Naive thymus-derived CD4-positive, alpha-beta T cell (primary cell): Measurements from ENCODE around the gene SPO11. TPM values are rescaled to one million over a fixed set of nuclear protein-coding genes. Genes with fewer than 3 reads are reported as not detected.

Source experiments
- ATAC-seq: fragments of 150-1000 bp; cut with Tn5 transposase; 2 replicates; pipeline ENCODE4 v1.10.0; 2021; ENCODE audit warnings: mild to moderate bottlenecking, moderate library complexity
- CTCF ChIA-PET: fragments of 350-600 bp; sonication (Branson Sonifier 250); formaldehyde crosslinking; loops from one replicate; lab custom pipeline; 2021; ENCODE audit warnings: antibody characterized with exemption; lab: Charles Lee
- POLR2A ChIA-PET: fragments of 350-600 bp; sonication (Branson Sonifier 250); formaldehyde crosslinking; loops from one replicate; lab custom pipeline; 2021; ENCODE audit warnings: antibody characterized with exemption, inconsistent platforms; lab: Charles Lee
- DNase-seq, 9 donors: peaks; one replicate each; pipeline versions ENCODE4 v3.0.0 to v3.0.0-alpha.2; 2020 to 2022; ENCODE audit warnings: mixed read lengths in 1 of 9
- H3K27ac ChIP-seq: one replicate; pipeline ENCODE4 v1.7.0; 2013; ENCODE audit warnings: mild to moderate bottlenecking, low read depth, low read length, moderate library complexity
- H3K27me3 ChIP-seq, 2 donors: one replicate each; pipeline ENCODE4 v1.7.0; 2013; ENCODE audit warnings: low read length in 2 of 2, mild to moderate bottlenecking in 2 of 2, moderate library complexity in 2 of 2; ENCODE audit not compliant: control insufficient read depth in 2 of 2, insufficient read depth in 2 of 2
- H3K36me3 ChIP-seq, 3 experiments: 1 replicate in 2 of 3; 2 replicates in 1 of 3; pipeline ENCODE4 v1.7.0; 2013; ENCODE audit warnings: low read length in 3 of 3, mild to moderate bottlenecking in 3 of 3, moderate library complexity in 1 of 3; ENCODE audit not compliant: insufficient read depth in 3 of 3, control insufficient read depth in 2 of 3
- H3K4me1 ChIP-seq, 2 donors: one replicate each; pipeline ENCODE4 v1.7.0; 2013; ENCODE audit warnings: low read length in 2 of 2, mild to moderate bottlenecking in 2 of 2, moderate library complexity in 1 of 2; ENCODE audit not compliant: control insufficient read depth in 2 of 2, insufficient read depth in 2 of 2
- H3K4me3 ChIP-seq: 2 replicates; pipeline ENCODE4 v1.7.0; 2013; ENCODE audit warnings: mild to moderate bottlenecking, low read length
- H3K9me3 ChIP-seq, 3 experiments: 1 replicate in 2 of 3; 2 replicates in 1 of 3; pipeline ENCODE4 v1.7.0; 2013; ENCODE audit warnings: low read length in 3 of 3; ENCODE audit not compliant: control insufficient read depth in 2 of 3
- H3K27ac Mint-ChIP-seq, 9 donors: one replicate each; pipeline ENCODE4 v1.8.0; 2020 to 2022; ENCODE audit warnings: mixed read lengths in 9 of 9, mild to moderate bottlenecking in 8 of 9, moderate library complexity in 5 of 9, inconsistent platforms in 2 of 9
- H3K27me3 Mint-ChIP-seq, 5 donors: one replicate each; pipeline ENCODE4 v1.8.0; 2021 to 2022; ENCODE audit warnings: mixed read lengths in 5 of 5, mild to moderate bottlenecking in 1 of 5
- H3K36me3 Mint-ChIP-seq, 5 donors: one replicate each; pipeline ENCODE4 v1.8.0; 2020 to 2022; ENCODE audit warnings: mixed read lengths in 5 of 5, mild to moderate bottlenecking in 3 of 5, inconsistent platforms in 1 of 5
- H3K4me1 Mint-ChIP-seq, 7 donors: one replicate each; pipeline ENCODE4 v1.8.0; 2020 to 2022; ENCODE audit warnings: mixed read lengths in 7 of 7, mild to moderate bottlenecking in 3 of 7, inconsistent platforms in 1 of 7
- H3K4me3 Mint-ChIP-seq, 10 donors: one replicate each; pipeline ENCODE4 v1.8.0; 2020 to 2022; ENCODE audit warnings: mild to moderate bottlenecking in 10 of 10, mixed read lengths in 10 of 10, moderate library complexity in 6 of 10, inconsistent platforms in 2 of 10
- H3K9me3 Mint-ChIP-seq, 11 donors: one replicate each; pipeline ENCODE4 v1.8.0; 2020 to 2022; ENCODE audit warnings: mixed read lengths in 11 of 11, mild to moderate bottlenecking in 4 of 11, inconsistent platforms in 1 of 11, moderate library complexity in 1 of 11
- intact Hi-C, 2 donors: fragments of 100-400 bp; cut with micrococcal nuclease; formaldehyde crosslinking; loops; one replicate each; pipeline ENCODE4 v1.15.1; 2023
- polyA plus RNA-seq, 2 donors: library from polyadenylated mRNA; unstranded; fragments of 300-500 nt; fragmentation: Illumina TruSeq; gene quantifications; one replicate each; pipeline ENCODE4 v1.2.3, GENCODE V29; 2021
- total RNA-seq, 6 experiments: library from RNA in 5 of 6; stranded (reverse) in 5 of 6; gene quantifications; 1 replicate in 5 of 6; 2 replicates in 1 of 6; pipeline ENCODE4 v1.2.3 and lab custom pipeline; 2021 to 2026

The SPO11 gene
- total and polyA plus RNA-seq, 7 experiments from 2014 or later = not detected

- Mint-ChIP-seq H3K36me3 (peaks cover 12 to 21% (median 15%) of the 10 kb centered on the region in 5 donors), H3K27ac (peak overlapping the region; percentile 62 to 96 (median 91)), H3K27me3 (no peaks in the 10 kb centered on the region), H3K4me3 (peak overlapping the region; percentile 75 to 89 (median 86)), H3K9me3 (peaks cover 0 to 6% (median 0%) of the 10 kb centered on the region in 11 donors), H3K4me1 (peaks cover 24 to 39% (median 30%) of the 10 kb centered on the region in 7 donors)
- CTCF ChIA-PET = interaction anchor here (0.6 to 4.0 kb wide), 7 partner anchors 9 to 1786 kb away, joined by 3 to 20 read pairs (median 5); no protein-coding TSS in a partner anchor
- intact Hi-C loops = loop anchor here (1.0 kb wide), 6 partner anchors 8 to 1263 kb away; partner anchors contain the start of genes RAE1 (in 1 of the 2) and ZBP1 (in 1 of the 2)
- ATAC-seq = peak; percentile 42
- Histone ChIP-seq H3K36me3 (peaks cover 10 to 28% (median 10%) of the 10 kb centered on the region in 3 experiments), H3K9me3 (no peaks in the 10 kb centered on the region), H3K4me1 (peaks cover 27 to 30% of the 10 kb centered on the region in 2 donors), H3K27me3 (no peaks in the 10 kb centered on the region), H3K27ac (peak overlapping the region; percentile 73), H3K4me3 (peak overlapping the region; percentile 63)
- POLR2A ChIA-PET = interaction anchor here (0.7 to 6.8 kb wide), 10 partner anchors 9 to 1304 kb away, joined by 3 to 109 read pairs (median 4); no protein-coding TSS in a partner anchor
- DNase-seq = peak; percentile 60 to 72 (median 67)
Measured at GRCh38 chr20:57388953-57389694, 59.5 kb downstream of the SPO11 start.

DNA sequence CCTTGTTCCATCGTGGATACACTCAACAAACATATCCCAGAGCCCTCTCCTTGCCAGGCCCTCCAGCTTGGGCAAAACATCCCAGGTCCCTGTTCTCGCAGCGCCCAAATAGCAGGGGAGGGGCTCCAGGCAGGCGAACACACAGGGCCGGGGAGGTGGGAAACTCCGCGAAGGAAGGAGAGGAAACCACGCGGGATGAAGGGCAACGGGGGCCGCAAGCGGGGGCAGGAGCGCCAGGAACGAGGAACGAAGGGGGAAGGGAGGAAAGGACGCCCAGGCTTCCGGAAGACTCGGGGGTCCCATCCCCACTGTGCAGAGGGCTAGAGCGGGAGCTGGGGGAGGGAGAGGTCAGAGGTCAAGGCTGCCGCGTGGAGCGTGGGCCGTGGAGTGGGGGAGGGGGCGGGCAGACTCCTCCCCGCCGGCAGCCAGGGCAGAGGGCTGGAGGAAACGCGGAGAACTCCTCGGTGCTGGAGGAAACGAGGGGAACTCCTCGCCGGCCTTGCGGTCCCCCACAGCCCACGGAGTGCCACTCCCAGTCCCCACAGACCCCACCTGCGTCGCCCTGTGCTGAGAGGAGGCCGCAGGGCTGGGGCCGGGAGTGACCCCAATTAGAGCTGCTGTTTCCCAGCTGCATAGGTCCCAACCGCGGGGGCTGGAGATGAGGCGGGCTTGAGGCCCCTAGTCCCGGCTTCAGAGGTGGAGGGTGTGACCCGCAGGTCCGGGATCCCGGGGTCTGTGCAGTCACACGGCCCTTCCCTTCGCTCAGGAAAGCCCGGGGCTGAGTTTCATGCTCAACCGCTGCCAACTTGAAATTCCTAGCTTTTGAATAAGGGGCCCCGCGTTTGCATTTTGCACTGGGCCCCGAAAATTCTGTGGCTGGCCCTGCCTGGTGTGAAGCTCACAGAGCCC lies 60.3 kb downstream of the SPO11 start:
- Histone ChIP-seq H3K36me3 (peaks cover 16 to 31% (median 19%) of the 10 kb centered on the region in 3 experiments), H3K27ac (peak overlapping the region; percentile 73), H3K4me3 (peak overlapping the region; percentile 63), H3K9me3 (no peaks in the 10 kb centered on the region), H3K27me3 (no peaks in the 10 kb centered on the region), H3K4me1 (peaks cover 36 to 38% of the 10 kb centered on the region in 2 donors)
- CTCF ChIA-PET = interaction anchor here (0.6 to 4.0 kb wide), 9 partner anchors 8 to 1785 kb away, joined by 3 to 20 read pairs (median 5); no protein-coding TSS in a partner anchor
- Mint-ChIP-seq H3K27ac (peak overlapping the region; percentile 82 to 95 (median 92)), H3K9me3 (peaks cover 0 to 6% (median 0%) of the 10 kb centered on the region in 11 donors), H3K4me3 (peak overlapping the region; percentile 74 to 89 (median 86)), H3K27me3 (no peaks in the 10 kb centered on the region), H3K4me1 (peaks cover 29 to 43% (median 34%) of the 10 kb centered on the region in 7 donors), H3K36me3 (peaks cover 9 to 26% (median 19%) of the 10 kb centered on the region in 5 donors)
- POLR2A ChIA-PET = interaction anchor here (0.6 to 6.8 kb wide), 21 partner anchors 8 to 1303 kb away, joined by 3 to 109 read pairs (median 4); partner anchors contain the start of genes PMEPA1, RAE1 and VAPB
- ATAC-seq (peak; percentile 12), DNase-seq (peak in 5 of 9 donors; percentile 24 to 77 (median 37))
- intact Hi-C loops = loop anchor here (1.0 to 10.0 kb wide), 10 partner anchors 8 to 1645 kb away; partner anchors contain the start of genes ATP5F1E (in 1 of the 2), PMEPA1 (in 1 of the 2), RAE1 (in 1 of the 2) and STX16 (in 1 of the 2)

DNA sequence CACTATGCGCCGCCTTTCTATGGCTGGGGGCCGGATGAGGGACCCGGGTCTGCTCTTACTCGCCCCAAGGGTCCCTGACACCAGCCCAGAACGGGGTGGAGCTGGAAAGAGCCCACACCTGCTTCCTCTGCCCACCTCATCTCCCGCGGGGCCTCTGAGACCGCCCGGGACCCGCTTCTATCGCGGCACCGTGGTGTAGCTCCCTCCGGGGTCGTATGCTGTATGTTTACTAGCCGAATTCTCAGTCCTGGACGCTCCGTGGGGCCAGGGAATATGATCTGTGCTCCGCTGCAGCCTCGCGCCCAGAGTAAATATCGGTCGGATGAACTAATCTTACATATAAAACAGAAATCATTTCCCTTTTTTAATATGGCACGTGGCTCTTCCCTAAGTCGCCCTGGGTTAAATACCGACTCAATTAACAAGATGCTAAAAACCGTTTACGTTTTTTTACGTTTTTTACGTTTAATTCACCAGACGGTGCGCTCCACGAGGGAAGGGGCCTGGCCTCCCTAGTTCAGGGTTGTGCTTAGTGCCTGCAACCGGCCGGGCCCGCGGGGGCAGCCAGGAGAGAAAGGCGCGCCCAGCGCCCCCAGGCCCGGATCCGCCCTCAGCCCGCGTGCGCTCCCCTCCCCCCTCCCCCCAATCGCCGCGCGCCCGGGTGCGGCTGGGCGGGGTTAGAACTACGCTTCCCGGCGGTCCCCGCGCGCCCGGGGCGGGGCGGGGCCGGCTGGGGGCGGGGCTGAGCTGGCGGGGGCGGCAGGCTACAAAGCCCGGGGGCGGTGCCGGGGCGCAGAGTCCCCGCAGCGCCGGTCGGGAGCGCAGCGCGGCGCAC lies 61.2 kb downstream of the SPO11 start, which contains the start of gene RBM38:
TSS of gene RBM38 (plus strand) at position 793 of the 835 bp plus-strand sequence. CDS start 186 bp downstream, outside the sequence.
- H3K36me3 Mint-ChIP-seq = peaks cover 9 to 33% (median 23%) of the 10 kb centered on the region in 5 donors
- CTCF ChIA-PET = interaction anchor here (0.7 to 4.0 kb wide), 6 partner anchors 8 to 105 kb away, joined by 3 to 20 read pairs (median 7); no protein-coding TSS in a partner anchor
- peak within 1 kb of the TSS; percentile 92 to 100 (median 99) for H3K27ac Mint-ChIP-seq
- peak within 1 kb of the TSS; percentile 90 to 99 (median 98) for H3K4me3 Mint-ChIP-seq
- POLR2A ChIA-PET = interaction anchor here (0.6 to 6.8 kb wide), 20 partner anchors 9 to 1302 kb away, joined by 3 to 109 read pairs (median 5); partner anchors contain the start of genes PMEPA1, RAE1, VAPB and ZBP1
- H3K27me3 Mint-ChIP-seq = no peaks in the 10 kb centered on the region
- H3K9me3 ChIP-seq = no peaks in the 10 kb centered on the region
- H3K4me1 Mint-ChIP-seq = peaks cover 36 to 51% (median 42%) of the 10 kb centered on the region in 7 donors
- DNase-seq = peak; percentile 64 to 89 (median 71)
- peak within 1 kb of the TSS; percentile 99 for H3K4me3 ChIP-seq
- peaks cover 17 to 39% (median 25%) of the 10 kb centered on the region in 3 experiments for H3K36me3 ChIP-seq
- no peaks in the 10 kb centered on the region for H3K27me3 ChIP-seq
- ATAC-seq = peak; percentile 83
- H3K4me1 ChIP-seq = peaks cover 42 to 44% of the 10 kb centered on the region in 2 donors
- intact Hi-C loops = loop anchor here (1.0 to 10.0 kb wide), 6 partner anchors 10 to 1644 kb away; partner anchors contain the start of genes ATP5F1E (in 1 of the 2), PMEPA1 (in 1 of the 2), RAB22A (in 1 of the 2) and STX16 (in 1 of the 2)
- H3K9me3 Mint-ChIP-seq = peaks cover 0 to 5% (median 0%) of the 10 kb centered on the region in 11 donors
- peak within 1 kb of the TSS; percentile 83 for H3K27ac ChIP-seq

DNA sequence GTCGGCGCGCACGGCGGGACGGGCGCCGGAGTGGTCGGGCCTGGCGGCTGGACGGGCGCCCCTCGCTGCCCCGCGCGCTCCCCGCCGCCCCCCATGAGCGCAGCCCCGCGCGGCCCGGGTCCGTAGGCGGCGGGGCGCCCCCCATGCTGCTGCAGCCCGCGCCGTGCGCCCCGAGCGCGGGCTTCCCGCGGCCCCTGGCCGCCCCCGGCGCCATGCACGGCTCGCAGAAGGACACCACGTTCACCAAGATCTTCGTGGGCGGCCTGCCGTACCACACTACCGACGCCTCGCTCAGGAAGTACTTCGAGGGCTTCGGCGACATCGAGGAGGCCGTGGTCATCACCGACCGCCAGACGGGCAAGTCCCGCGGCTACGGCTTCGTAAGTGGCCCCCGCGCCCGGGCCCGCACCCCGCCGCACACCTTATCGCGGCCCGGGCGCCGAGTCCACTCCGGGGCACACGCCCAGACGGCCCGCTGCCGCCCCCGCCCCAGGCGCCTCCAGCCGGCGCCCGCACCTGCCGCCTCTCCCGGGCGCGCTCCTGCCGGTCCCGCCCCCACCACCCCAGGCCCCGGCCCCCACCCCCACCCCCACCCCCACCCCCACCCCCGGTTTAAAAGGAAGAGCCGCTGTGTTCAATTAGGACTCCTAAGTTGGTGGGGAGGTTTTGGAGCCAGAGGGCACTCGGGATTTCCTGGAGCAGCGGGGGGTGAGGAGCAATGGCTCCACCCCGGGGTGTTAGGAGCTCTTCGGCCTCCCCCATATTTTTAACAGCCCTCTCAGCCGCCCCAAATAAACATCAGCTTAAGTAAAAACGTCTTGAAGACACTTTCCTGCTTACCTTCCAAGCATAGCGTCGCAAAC lies 62.1 kb downstream of the SPO11 start:
- peak overlapping the region; percentile 99 for H3K4me3 ChIP-seq
- DNase-seq (peak in 5 of 9 donors; percentile 25 to 59 (median 33)), ATAC-seq (peak; percentile 1)
- intact Hi-C loops = loop anchor here (1.0 to 10.0 kb wide), 6 partner anchors 10 to 1643 kb away; partner anchors contain the start of genes ATP5F1E (in 1 of the 2), PMEPA1 (in 1 of the 2), RAB22A (in 1 of the 2) and STX16 (in 1 of the 2)
- Mint-ChIP-seq H3K36me3 (peaks cover 9 to 36% (median 31%) of the 10 kb centered on the region in 5 donors), H3K9me3 (peaks cover 0 to 5% (median 0%) of the 10 kb centered on the region in 11 donors), H3K27me3 (no peaks in the 10 kb centered on the region), H3K27ac (peak overlapping the region; percentile 92 to 100 (median 99)), H3K4me3 (peak overlapping the region; percentile 90 to 99 (median 98)), H3K4me1 (peaks cover 36 to 60% (median 50%) of the 10 kb centered on the region in 7 donors)
- no peaks in the 10 kb centered on the region for H3K9me3 ChIP-seq
- H3K4me1 ChIP-seq = peaks cover 51 to 53% of the 10 kb centered on the region in 2 donors
- peak overlapping the region; percentile 83 for H3K27ac ChIP-seq
- peaks cover 22 to 48% (median 33%) of the 10 kb centered on the region in 3 experiments for H3K36me3 ChIP-seq
- no peaks in the 10 kb centered on the region for H3K27me3 ChIP-seq
- ChIA-PET CTCF (interaction anchor here (0.7 to 2.0 kb wide), 9 partner anchors 9 to 917 kb away, joined by 3 to 7 read pairs (median 5); no protein-coding TSS in a partner anchor), POLR2A (interaction anchor here (0.7 to 6.8 kb wide), 33 partner anchors 9 to 1745 kb away, joined by 3 to 109 read pairs (median 5); partner anchors contain the start of genes AURKA, CASS4, CSTF1 and PMEPA1)
